Ishikawa (cell line): Measurements from ENCODE around the gene BICC1.

Experiments used
- CEBPB ChIP-seq: IDR thresholded peaks from 2 replicates; pipeline ENCODE4 v1.6.1; 2012
- EGR1 ChIP-seq: IDR thresholded peaks from 2 replicates; pipeline ENCODE4 v1.6.1; 2012
- FOXM1 ChIP-seq: IDR thresholded peaks from 2 replicates; pipeline ENCODE4 v1.6.1; 2012; ENCODE audit warnings: low read depth, borderline replicate concordance
- NFIC ChIP-seq: IDR thresholded peaks from 2 replicates; pipeline ENCODE4 v1.6.1; 2012
- RAD21 ChIP-seq: IDR thresholded peaks from 2 replicates; pipeline ENCODE4 v1.6.1; 2012; ENCODE audit warnings: low read depth
- TAF1 ChIP-seq: IDR thresholded peaks from 2 replicates; pipeline ENCODE4 v1.6.1; 2012; ENCODE audit warnings: low read depth, mild to moderate bottlenecking
- TEAD4 ChIP-seq: IDR thresholded peaks from 2 replicates; pipeline ENCODE4 v1.6.1; 2012
- USF1 ChIP-seq: IDR thresholded peaks from 2 replicates; pipeline ENCODE4 v1.6.1; 2012
- YY1 ChIP-seq: IDR thresholded peaks from 2 replicates; pipeline ENCODE4 v1.6.1; 2012; ENCODE audit warnings: low read depth
- ZBTB7A ChIP-seq: IDR thresholded peaks from 2 replicates; pipeline ENCODE4 v1.6.1; 2012; ENCODE audit warnings: low read depth

Gene BICC1

GRCh38 chr10:58868736-58869435, 356.2 kb downstream of the BICC1 start:
- TF ChIP-seq ZBTB7A (no peak), RAD21 (no peak), NFIC (no peak), CEBPB (no peak), TEAD4 (no peak)

- no peak for TF ChIP-seq CEBPB
- no peak for TF ChIP-seq ZBTB7A
- TF ChIP-seq FOXM1, result no peak
- no peak for TF ChIP-seq TEAD4
- TF ChIP-seq RAD21, result no peak
Measured at GRCh38 chr10:58870070-58870469, 357.4 kb downstream of the BICC1 start.

GRCh38 chr10:58873161-58873560, 360.5 kb downstream of the BICC1 start:
- TF ChIP-seq RAD21, result no peak
- no peak for TF ChIP-seq EGR1
- no peak for TF ChIP-seq YY1
- TF ChIP-seq TEAD4, result no peak
- no peak for TF ChIP-seq TAF1
- TF ChIP-seq FOXM1, result no peak
- TF ChIP-seq NFIC, result no peak
- TF ChIP-seq ZBTB7A, result no peak
- no peak for TF ChIP-seq USF1
